Loucy (cell line): ENCODE results near the gene KCNIP2.

ENCODE experiments used
- H2AFZ ChIP-seq: fragments of 200-600 bp; sonication (generic); 2 replicates; pipeline ENCODE4 v1.6.0; 2016; ENCODE audit warnings: antibody characterized with exemption, mild to moderate bottlenecking, low read length, moderate library complexity
- H3F3A ChIP-seq: fragments of 200-600 bp; 2 replicates; pipeline ENCODE4 v1.6.0; 2016; ENCODE audit warnings: antibody characterized with exemption, low read depth, mild to moderate bottlenecking
- H3K27me3 ChIP-seq: fragments of 200-600 bp; sonication (generic); 2 replicates; pipeline ENCODE4 v1.6.1; 2014; ENCODE audit warnings: low read length, mild to moderate bottlenecking; ENCODE audit not compliant: insufficient read depth, poor library complexity, severe bottlenecking
- H3K36me3 ChIP-seq: fragments of 200-600 bp; sonication (generic); 2 replicates; pipeline ENCODE4 v1.6.1; 2016; ENCODE audit warnings: low read length; ENCODE audit not compliant: insufficient read depth
- H3K4me1 ChIP-seq: fragments of 200-600 bp; sonication (generic); 2 replicates; pipeline ENCODE4 v1.5.1; 2014; ENCODE audit warnings: low read length, mild to moderate bottlenecking; ENCODE audit not compliant: insufficient read depth, poor library complexity, severe bottlenecking
- H3K4me2 ChIP-seq: fragments of 200-600 bp; sonication (generic); 2 replicates; pipeline ENCODE4 v1.6.0; 2014; ENCODE audit warnings: antibody characterized with exemption, low read length, low read depth, mild to moderate bottlenecking; ENCODE audit not compliant: poor library complexity, severe bottlenecking
- H3K4me3 ChIP-seq: fragments of 200-600 bp; sonication (generic); 2 replicates; pipeline ENCODE4 v1.5.1; 2014; ENCODE audit warnings: low read length, mild to moderate bottlenecking, mixed read lengths; ENCODE audit not compliant: poor library complexity, severe bottlenecking
- H3K79me2 ChIP-seq: fragments of 200-600 bp; sonication (generic); 2 replicates; pipeline ENCODE4 v1.6.1; 2014; ENCODE audit warnings: low read length; ENCODE audit not compliant: insufficient read depth
- H3K9ac ChIP-seq: fragments of 200-600 bp; sonication (generic); 2 replicates; pipeline ENCODE4 v1.6.0; 2014; ENCODE audit warnings: mild to moderate bottlenecking, low read depth, low read length, moderate library complexity; ENCODE audit not compliant: poor library complexity, severe bottlenecking
- H3K9me2 ChIP-seq: fragments of 200-600 bp; sonication (generic); replicated peaks from 2 replicates; pipeline ENCODE4 v1.6.1; 2016; ENCODE audit warnings: low read depth, low read length, mixed read lengths
- H3K9me3 ChIP-seq: fragments of 200-600 bp; sonication (generic); 2 replicates; pipeline ENCODE4 v1.6.1; 2014; ENCODE audit warnings: mild to moderate bottlenecking, antibody characterized with exemption, low read length, low read depth; ENCODE audit not compliant: insufficient read depth
- H4K20me1 ChIP-seq: fragments of 200-600 bp; sonication (generic); 2 replicates; pipeline ENCODE4 v1.6.0; 2014; ENCODE audit warnings: antibody characterized with exemption, low read length, mild to moderate bottlenecking; ENCODE audit not compliant: insufficient read depth, poor library complexity, severe bottlenecking
- CTCF ChIP-seq: fragments of 200-600 bp; sonication (generic); conservative IDR thresholded peaks from 2 replicates; pipeline ENCODE4 v1.5.1; 2014; ENCODE audit warnings: mild to moderate bottlenecking, antibody characterized with exemption, low read length
- EZH2phosphoT487 ChIP-seq: fragments of 200-600 bp; IDR thresholded peaks from 2 replicates; pipeline ENCODE4 v1.6.1; 2018; ENCODE audit warnings: antibody characterized with exemption, mild to moderate bottlenecking, moderate library complexity, borderline replicate concordance

KCNIP2 gene

GRCh38 chr10:101867931-101868330 is 24.3 kb upstream of the KCNIP2 start:
- Histone ChIP-seq H3K4me3 (no peak overlapping the region), H3K36me3 (no peaks in the 10 kb centered on the region), H3K9me3 (no peaks in the 10 kb centered on the region), H4K20me1 (no peaks in the 10 kb centered on the region), H3K9me2 (no peaks in the 10 kb centered on the region), H3K4me2 (no peak overlapping the region), H3K79me2 (no peaks in the 10 kb centered on the region), H3K27me3 (no peaks in the 10 kb centered on the region), H3K4me1 (peaks cover 43% of the 10 kb centered on the region), H3K9ac (no peak overlapping the region), H3F3A (peaks cover 3% of the 10 kb centered on the region; the same call in 1 of the 2 replicates), H2AFZ (no peak overlapping the region)
- no peak for TF ChIP-seq CTCF
- no peak for TF ChIP-seq EZH2phosphoT487

GRCh38 chr10:101859530-101859929 is 15.9 kb upstream of the KCNIP2 start:
- no peak overlapping the region for H2AFZ ChIP-seq
- H3K4me2 ChIP-seq, result peak overlapping the region; percentile 45
- peaks cover 31% of the 10 kb centered on the region for H3K4me1 ChIP-seq
- H3K27me3 ChIP-seq, result no peaks in the 10 kb centered on the region
- no peak overlapping the region for H3K4me3 ChIP-seq
- TF ChIP-seq CTCF (no peak), EZH2phosphoT487 (no peak)
- no peaks in the 10 kb centered on the region for H4K20me1 ChIP-seq
- H3K9me2 ChIP-seq, result no peaks in the 10 kb centered on the region
- peak overlapping the region; percentile 53 for H3K9ac ChIP-seq
- no peaks in the 10 kb centered on the region for H3K79me2 ChIP-seq
- peaks cover 14% of the 10 kb centered on the region; the same call in 1 of the 2 replicates for H3K36me3 ChIP-seq
- H3F3A ChIP-seq, result peaks cover 3% of the 10 kb centered on the region; the same call in 1 of the 2 replicates
- H3K9me3 ChIP-seq, result peaks cover 11% of the 10 kb centered on the region; the same call in 1 of the 2 replicates

- H3K4me1 ChIP-seq, result peaks cover 30% of the 10 kb centered on the region
- H3K4me3 ChIP-seq, result peak overlapping the region; percentile 20
- TF ChIP-seq EZH2phosphoT487 (no peak), CTCF (no peak)
- no peaks in the 10 kb centered on the region for H3K9me2 ChIP-seq
- H3K9ac ChIP-seq, result peak overlapping the region; percentile 53
- no peaks in the 10 kb centered on the region for H4K20me1 ChIP-seq
- peaks cover 3% of the 10 kb centered on the region; the same call in 1 of the 2 replicates for H3F3A ChIP-seq
- H3K79me2 ChIP-seq, result no peaks in the 10 kb centered on the region
- H3K27me3 ChIP-seq, result no peaks in the 10 kb centered on the region
- H2AFZ ChIP-seq, result no peak overlapping the region
- H3K4me2 ChIP-seq, result peak overlapping the region; percentile 45
- peaks cover 14% of the 10 kb centered on the region; the same call in 1 of the 2 replicates for H3K36me3 ChIP-seq
- peaks cover 11% of the 10 kb centered on the region; the same call in 1 of the 2 replicates for H3K9me3 ChIP-seq
These were observed 15.3 kb upstream of the KCNIP2 start for GRCh38 chr10:101858723-101859500.
